GM20000 (cell line): ENCODE measurements around the gene TMEM69.

ENCODE experiments used
- DNase-seq: peaks from one replicate; pipeline ENCODE4 v3.0.0; 2012; ENCODE audit warnings: low spot score
- CTCF ChIP-seq: IDR thresholded peaks from 2 replicates; pipeline ENCODE4 v1.5.1; 2012; ENCODE audit warnings: mild to moderate bottlenecking, control low read depth; ENCODE audit errors: extremely low read depth, missing control alignments

TMEM69 gene

GRCh38 chr1:45687754-45688740, at the start of gene TMEM69:
Gene TMEM69 (plus strand): TSS chr1:45688181. CDS start chr1:45691069, 2,888 bp downstream.
- TF ChIP-seq CTCF = no peak
- peak; percentile 78 for DNase-seq

- TF ChIP-seq CTCF = no peak
- DNase-seq = no peak
Measured at GRCh38 chr1:45640293-45640692, 47.7 kb upstream of the TMEM69 start.

GRCh38 chr1:45643321-45643720, 44.7 kb upstream of the TMEM69 start:
- DNase-seq = no peak
- no peak for TF ChIP-seq CTCF

- no peak for TF ChIP-seq CTCF
- no peak for DNase-seq
Measured at GRCh38 chr1:45643978-45644377, 44.0 kb upstream of the TMEM69 start.

GRCh38 chr1:45644661-45645060, 43.3 kb upstream of the TMEM69 start:
- no peak for DNase-seq

GRCh38 chr1:45647248-45648021, 40.5 kb upstream of the TMEM69 start:
- DNase-seq = no peak
- TF ChIP-seq CTCF = no peak

More at GRCh38 chr1:45644661-45645060, 43.3 kb upstream of the TMEM69 start:
- no peak for TF ChIP-seq CTCF

GRCh38 chr1:45654540-45655280, 33.3 kb upstream of the TMEM69 start:
- DNase-seq = no peak
- no peak for TF ChIP-seq CTCF
